ENCODE measurements around the gene BUB1B.
A peak's percentile ranks its signal among the peaks of the same experiment; 100 is the strongest.

Gene BUB1B

GRCh38 chr15:40253167-40253790 is 92.4 kb downstream of the BUB1B start:
- TF ChIP-seq, protein P1, sequence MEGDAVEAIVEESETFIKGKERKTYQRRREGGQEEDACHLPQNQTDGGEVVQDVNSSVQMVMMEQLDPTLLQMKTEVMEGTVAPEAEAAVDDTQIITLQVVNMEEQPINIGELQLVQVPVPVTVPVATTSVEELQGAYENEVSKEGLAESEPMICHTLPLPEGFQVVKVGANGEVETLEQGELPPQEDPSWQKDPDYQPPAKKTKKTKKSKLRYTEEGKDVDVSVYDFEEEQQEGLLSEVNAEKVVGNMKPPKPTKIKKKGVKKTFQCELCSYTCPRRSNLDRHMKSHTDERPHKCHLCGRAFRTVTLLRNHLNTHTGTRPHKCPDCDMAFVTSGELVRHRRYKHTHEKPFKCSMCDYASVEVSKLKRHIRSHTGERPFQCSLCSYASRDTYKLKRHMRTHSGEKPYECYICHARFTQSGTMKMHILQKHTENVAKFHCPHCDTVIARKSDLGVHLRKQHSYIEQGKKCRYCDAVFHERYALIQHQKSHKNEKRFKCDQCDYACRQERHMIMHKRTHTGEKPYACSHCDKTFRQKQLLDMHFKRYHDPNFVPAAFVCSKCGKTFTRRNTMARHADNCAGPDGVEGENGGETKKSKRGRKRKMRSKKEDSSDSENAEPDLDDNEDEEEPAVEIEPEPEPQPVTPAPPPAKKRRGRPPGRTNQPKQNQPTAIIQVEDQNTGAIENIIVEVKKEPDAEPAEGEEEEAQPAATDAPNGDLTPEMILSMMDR (IDR thresholded peaks at IDR 0.05): no peak
- DNase-seq (ENCODE audit: low spot score): no peak
- Histone ChIP-seq H3K4me3 (peak overlapping the region; percentile 75), H3K27ac (no peak overlapping the region)

GRCh38 chr15:40254452-40254851 is 93.6 kb downstream of the BUB1B start:
- no peak overlapping the region for H3K27ac ChIP-seq
- H3K4me3 ChIP-seq: no peak overlapping the region
- TF ChIP-seq, protein P1 (IDR thresholded peaks at IDR 0.05): no peak
- DNase-seq (ENCODE audit: low spot score): no peak

DNA sequence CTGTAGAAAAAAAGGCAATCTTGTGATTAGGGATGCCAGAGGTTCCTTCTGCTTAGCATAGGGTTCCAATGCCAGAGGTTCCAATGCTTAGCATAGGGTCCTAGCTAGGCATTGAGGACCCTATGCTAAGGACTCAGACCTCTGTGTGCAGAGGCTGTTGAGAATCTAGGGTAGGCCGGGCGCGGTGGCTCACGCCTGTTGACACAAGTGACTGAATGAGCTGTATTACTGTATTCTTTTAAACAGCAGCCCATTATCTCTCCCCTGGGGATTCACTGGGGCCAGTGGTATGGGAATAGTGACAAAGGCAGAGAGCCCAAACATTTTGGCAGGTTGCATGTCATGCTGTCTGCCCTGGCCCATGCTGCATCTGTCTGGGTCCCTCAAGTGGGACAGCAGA is 94.2 kb downstream of the BUB1B start:
- TF ChIP-seq, protein P1 (IDR thresholded peaks at IDR 0.05): no peak
- Histone ChIP-seq H3K4me3 (no peak overlapping the region), H3K27ac (no peak overlapping the region)
- no peak for DNase-seq (ENCODE audit: low spot score)

DNA sequence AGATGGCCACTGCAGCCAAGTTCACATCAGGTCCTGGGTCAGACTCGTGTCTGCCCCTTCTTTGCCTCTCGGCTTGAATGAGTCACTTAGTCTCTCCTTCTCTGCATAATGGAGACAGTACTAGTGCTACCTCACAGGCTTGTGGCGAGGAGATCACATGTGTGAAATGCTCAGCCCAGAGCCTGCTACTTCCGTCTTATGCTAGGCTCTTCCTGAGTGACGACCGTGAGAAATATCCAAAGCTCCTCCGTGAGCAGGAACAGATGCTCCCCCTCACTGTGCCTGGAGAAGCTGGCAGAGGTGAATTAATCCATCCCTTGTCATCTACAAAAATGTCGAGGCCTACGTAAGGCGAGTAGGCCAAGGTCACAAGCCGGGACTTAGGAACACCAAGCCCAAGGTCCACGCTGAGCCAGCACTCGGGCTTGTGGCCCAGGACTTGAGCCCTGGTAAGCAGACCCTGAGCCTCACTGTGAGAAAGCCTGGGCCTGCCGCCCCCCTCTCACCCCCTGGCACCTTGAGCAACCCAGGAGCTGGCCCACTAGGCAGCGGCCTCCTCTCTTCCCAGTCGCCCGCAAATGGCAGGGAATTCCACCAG is 95.9 kb downstream of the BUB1B start:
- TF ChIP-seq, protein P1 (IDR thresholded peaks at IDR 0.05): no peak
- Histone ChIP-seq H3K4me3 (no peak overlapping the region), H3K27ac (no peak overlapping the region)
- no peak for DNase-seq (ENCODE audit: low spot score)

- DNase-seq (ENCODE audit: low spot score): no peak
- Histone ChIP-seq H3K4me3 (no peak overlapping the region), H3K27ac (no peak overlapping the region)
- TF ChIP-seq, protein P1 (IDR thresholded peaks at IDR 0.05): no peak
These were observed 97.0 kb downstream of the BUB1B start for GRCh38 chr15:40257656-40258450.

DNA sequence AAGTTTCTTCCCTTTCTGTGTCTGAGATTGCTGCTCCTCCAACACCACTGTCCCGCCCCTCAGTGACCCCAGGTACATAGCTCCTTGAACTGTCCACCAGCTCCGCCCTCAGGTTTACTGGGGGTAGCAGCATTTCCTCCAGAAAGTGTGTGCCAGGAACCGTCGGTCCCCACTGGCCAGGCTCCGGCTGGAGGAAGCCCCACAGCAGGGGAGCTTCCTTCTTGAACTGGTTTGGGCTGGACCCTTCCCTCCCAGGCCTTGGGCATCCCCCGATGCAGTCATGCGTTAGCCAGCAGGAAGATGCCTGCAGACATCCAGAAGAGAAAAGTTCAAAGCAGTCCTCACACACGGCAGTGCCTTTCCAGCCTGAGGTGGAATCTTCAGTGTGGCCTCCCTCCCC is 97.7 kb downstream of the BUB1B start:
- H3K4me3 ChIP-seq: no peak overlapping the region
- TF ChIP-seq, protein P1 (IDR thresholded peaks at IDR 0.05): no peak
- H3K27ac ChIP-seq: no peak overlapping the region
- no peak for DNase-seq (ENCODE audit: low spot score)
